Mammary epithelial cell (primary cell): ENCODE data around the gene CHTF8.

Source experiments
- CTCF ChIP-seq, 2 donors: IDR thresholded peaks in 1 of 2; conservative IDR thresholded peaks in 1 of 2; 2 replicates each; pipeline ENCODE4 v1.5.1; 2011 to 2012; ENCODE audit warnings: inconsistent platforms in 2 of 2, low read length in 2 of 2, mild to moderate bottlenecking in 2 of 2, control low read depth in 1 of 2, low read depth in 1 of 2; ENCODE audit not compliant: insufficient read depth in 1 of 2; ENCODE audit errors: extremely low read depth in 1 of 2
- EZH2 ChIP-seq: IDR thresholded peaks from 2 replicates; pipeline ENCODE4 v1.6.1; 2012; ENCODE audit warnings: low read length, inconsistent platforms, borderline replicate concordance

GRCh38 chr16:69107316-69107962 is 24.9 kb downstream of the CHTF8 start:
- no peak for TF ChIP-seq EZH2
- no peak for TF ChIP-seq CTCF (conservative IDR thresholded peaks at IDR 0.05 in 1 of 2, IDR thresholded peaks at IDR 0.05 in 1 of 2; ENCODE audit: extremely low read depth in 1 of 2, insufficient read depth in 1 of 2, low read depth in 1 of 2, low read length in 2 of 2)
